CD4-positive, alpha-beta T cell (primary cell): ENCODE data around the gene RDH12. TPM values are rescaled to one million over a fixed set of nuclear protein-coding genes. Genes with fewer than 3 reads are reported as not detected.

Experiments used
- ATAC-seq: fragments of 200-7000 bp; cut with Tn5 transposase; one replicate; pipeline ENCODE4 v1.10.0; 2022; ENCODE audit warnings: mild to moderate bottlenecking; ENCODE audit not compliant: poor library complexity
- CTCF ChIA-PET: fragments of 350-600 bp; sonication (Branson Sonifier 250); formaldehyde crosslinking; loops from one replicate; lab custom pipeline; 2021; ENCODE audit warnings: antibody characterized with exemption, inconsistent platforms; lab: Charles Lee
- POLR2A ChIA-PET: fragments of 350-600 bp; sonication (Branson Sonifier 250); formaldehyde crosslinking; loops from one replicate; lab custom pipeline; 2021; ENCODE audit warnings: antibody characterized with exemption, inconsistent platforms; lab: Charles Lee
- DNase-seq, 14 experiments: peaks; one replicate each; pipeline ENCODE4 v3.0.0-alpha.2; 2013 to 2020; ENCODE audit warnings: mixed read lengths in 2 of 14
- H3K27ac ChIP-seq, 2 donors: one replicate each; pipeline versions ENCODE4 v1.5.1 to v1.7.0; 2013; ENCODE audit warnings: low read length in 2 of 2, low read depth in 1 of 2, mild to moderate bottlenecking in 1 of 2
- H3K27me3 ChIP-seq, 2 experiments: 1 replicate in 1 of 2; 2 replicates in 1 of 2; pipeline versions ENCODE4 v1.6.1 to v1.7.0; 2013; ENCODE audit warnings: low read length in 2 of 2, control low read depth in 1 of 2, mild to moderate bottlenecking in 1 of 2, moderate library complexity in 1 of 2; ENCODE audit not compliant: insufficient read depth in 2 of 2, control insufficient read depth in 1 of 2
- H3K36me3 ChIP-seq: one replicate; pipeline ENCODE4 v1.6.1; 2013; ENCODE audit warnings: low read length, control low read depth; ENCODE audit not compliant: insufficient read depth
- H3K4me1 ChIP-seq: one replicate; pipeline ENCODE4 v1.6.1; 2013; ENCODE audit warnings: low read length, control low read depth; ENCODE audit not compliant: insufficient read depth
- H3K4me3 ChIP-seq: one replicate; pipeline ENCODE4 v1.5.1; 2013; ENCODE audit warnings: mild to moderate bottlenecking, low read length, moderate library complexity
- H3K9me3 ChIP-seq, 2 experiments: 1 replicate in 1 of 2; 2 replicates in 1 of 2; pipeline versions ENCODE4 v1.6.1 to v1.7.0; 2013; ENCODE audit warnings: low read length in 2 of 2, mild to moderate bottlenecking in 2 of 2, control low read depth in 1 of 2, moderate library complexity in 1 of 2; ENCODE audit not compliant: control insufficient read depth in 1 of 2, insufficient read depth in 1 of 2
- H3K27ac Mint-ChIP-seq: one replicate; pipeline ENCODE4 v1.8.0; 2020; ENCODE audit warnings: mixed read lengths
- H3K27me3 Mint-ChIP-seq: one replicate; pipeline ENCODE4 v1.8.0; 2021; ENCODE audit warnings: mixed read lengths
- H3K36me3 Mint-ChIP-seq: one replicate; pipeline ENCODE4 v1.8.0; 2021; ENCODE audit warnings: low read depth, mixed read lengths
- H3K4me1 Mint-ChIP-seq: one replicate; pipeline ENCODE4 v1.8.0; 2021; ENCODE audit warnings: low read depth, mixed read lengths
- H3K4me3 Mint-ChIP-seq: one replicate; pipeline ENCODE4 v1.8.0; 2020; ENCODE audit warnings: mild to moderate bottlenecking, mixed read lengths
- H3K9me3 Mint-ChIP-seq: one replicate; pipeline ENCODE4 v1.8.0; 2020; ENCODE audit warnings: mixed read lengths
- intact Hi-C, 2 experiments: fragments of 100-400 bp; cut with DNase I in 1 of 2; cut with micrococcal nuclease in 1 of 2; formaldehyde crosslinking; loops; one replicate each; pipeline versions ENCODE4 v1.15.1 to v1.9.0; 2023 to 2025; cut with DNase I, micrococcal nuclease
- total RNA-seq, 174 experiments: library from RNA in 2 of 174; stranded (reverse) in 2 of 174; gene quantifications; one replicate each; pipeline ENCODE4 v1.2.3 and lab custom pipeline; 2021 to 2026
- TF ChIP-seq, protein P1 (sequence below): fragments of 200-600 bp; IDR thresholded peaks from one replicate; pipeline ENCODE4 v1.8.0; 2022; ENCODE audit warnings: antibody characterized with exemption, mild to moderate bottlenecking

RDH12 gene
- total RNA-seq, 2 experiments from 2014 or later = not detected

DNA sequence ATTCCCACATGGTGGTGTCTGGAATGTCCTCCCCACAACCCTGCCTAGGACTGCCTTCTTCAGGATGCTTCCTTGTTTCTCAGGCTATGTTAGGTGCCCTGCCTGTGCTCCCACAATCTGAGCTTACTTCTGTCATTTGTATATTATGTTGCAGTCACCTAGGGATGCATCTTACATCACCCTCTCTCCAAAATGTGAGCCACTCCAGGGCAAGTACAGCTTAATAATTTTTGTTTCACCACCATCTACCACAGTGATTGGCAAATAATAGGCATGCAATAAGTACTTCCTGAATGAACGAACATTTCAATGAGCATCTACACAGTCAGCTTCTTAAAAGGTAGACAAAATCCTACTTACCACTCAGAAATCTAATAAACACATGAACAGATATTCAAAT is 77.1 kb downstream of the RDH12 start:
- Histone ChIP-seq H3K9me3 (no peaks in the 10 kb centered on the region), H3K36me3 (peaks cover 92% of the 10 kb centered on the region), H3K4me1 (no peaks in the 10 kb centered on the region), H3K27me3 (no peaks in the 10 kb centered on the region), H3K4me3 (no peak overlapping the region), H3K27ac (no peak overlapping the region)
- TF ChIP-seq, protein P1, sequence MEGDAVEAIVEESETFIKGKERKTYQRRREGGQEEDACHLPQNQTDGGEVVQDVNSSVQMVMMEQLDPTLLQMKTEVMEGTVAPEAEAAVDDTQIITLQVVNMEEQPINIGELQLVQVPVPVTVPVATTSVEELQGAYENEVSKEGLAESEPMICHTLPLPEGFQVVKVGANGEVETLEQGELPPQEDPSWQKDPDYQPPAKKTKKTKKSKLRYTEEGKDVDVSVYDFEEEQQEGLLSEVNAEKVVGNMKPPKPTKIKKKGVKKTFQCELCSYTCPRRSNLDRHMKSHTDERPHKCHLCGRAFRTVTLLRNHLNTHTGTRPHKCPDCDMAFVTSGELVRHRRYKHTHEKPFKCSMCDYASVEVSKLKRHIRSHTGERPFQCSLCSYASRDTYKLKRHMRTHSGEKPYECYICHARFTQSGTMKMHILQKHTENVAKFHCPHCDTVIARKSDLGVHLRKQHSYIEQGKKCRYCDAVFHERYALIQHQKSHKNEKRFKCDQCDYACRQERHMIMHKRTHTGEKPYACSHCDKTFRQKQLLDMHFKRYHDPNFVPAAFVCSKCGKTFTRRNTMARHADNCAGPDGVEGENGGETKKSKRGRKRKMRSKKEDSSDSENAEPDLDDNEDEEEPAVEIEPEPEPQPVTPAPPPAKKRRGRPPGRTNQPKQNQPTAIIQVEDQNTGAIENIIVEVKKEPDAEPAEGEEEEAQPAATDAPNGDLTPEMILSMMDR = no peak
- H3K27me3 Mint-ChIP-seq = no peaks in the 10 kb centered on the region
- ATAC-seq (no peak), DNase-seq (no peak)
- no peak overlapping the region for H3K4me3 Mint-ChIP-seq
- no peak overlapping the region for H3K27ac Mint-ChIP-seq
- H3K9me3 Mint-ChIP-seq = no peaks in the 10 kb centered on the region
- POLR2A ChIA-PET = interaction anchor here (0.6 kb wide), 1 partner anchor 389 kb away, joined by 3 read pairs; no protein-coding TSS in a partner anchor
- CTCF ChIA-PET = interaction anchor here (0.6 kb wide), 1 partner anchor 36 kb away, joined by 3 read pairs; no protein-coding TSS in a partner anchor
- peaks cover 100% of the 10 kb centered on the region for H3K36me3 Mint-ChIP-seq
- no peaks in the 10 kb centered on the region for H3K4me1 Mint-ChIP-seq
- intact Hi-C loops = no loop called here

DNA sequence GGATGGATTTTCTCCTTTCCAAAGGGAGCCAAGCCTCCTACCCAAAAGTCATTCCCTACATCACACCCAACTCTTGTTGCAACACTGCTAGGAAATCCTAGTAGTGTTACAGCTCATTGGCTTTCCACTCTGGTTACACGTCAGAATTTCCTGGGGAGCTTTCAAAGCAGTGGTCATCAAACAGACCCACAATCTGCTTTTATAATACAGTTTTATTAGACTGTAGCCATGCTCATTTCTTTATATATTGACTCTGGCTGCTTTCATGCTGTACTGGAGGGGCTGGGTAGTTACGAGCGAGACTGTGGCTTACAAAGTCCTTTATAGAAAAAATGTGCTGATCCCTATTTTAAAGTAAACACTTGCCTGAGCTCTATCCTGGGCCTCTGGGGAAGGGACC is 80.4 kb downstream of the RDH12 start:
- H3K27ac ChIP-seq = no peak overlapping the region
- no peak for ATAC-seq
- ChIA-PET POLR2A (no interaction called here), CTCF (no interaction called here)
- peaks cover 100% of the 10 kb centered on the region for H3K36me3 Mint-ChIP-seq
- peaks cover 89% of the 10 kb centered on the region for H3K36me3 ChIP-seq
- H3K27ac Mint-ChIP-seq = no peak overlapping the region
- H3K4me3 Mint-ChIP-seq = no peak overlapping the region
- H3K27me3 Mint-ChIP-seq = no peaks in the 10 kb centered on the region
- no peak overlapping the region for H3K4me3 ChIP-seq
- no peaks in the 10 kb centered on the region for H3K9me3 ChIP-seq
- DNase-seq = no peak
- no peaks in the 10 kb centered on the region for H3K27me3 ChIP-seq
- no peaks in the 10 kb centered on the region for H3K9me3 Mint-ChIP-seq
- H3K4me1 Mint-ChIP-seq = no peaks in the 10 kb centered on the region
- TF ChIP-seq, protein P1 = no peak
- no peaks in the 10 kb centered on the region for H3K4me1 ChIP-seq
- intact Hi-C loops = no loop called here

Other genes starting within 250 kb of the RDH12 start
- 1 to 10 TPM; 7.1 to 9.1 TPM for gene TMEM229B, start 213.2 kb upstream of the RDH12 start, total RNA-seq
- under 1 TPM; 0.16 to 0.53 TPM for gene PLEKHH1, start 168.6 kb upstream of the RDH12 start, total RNA-seq
- gene PIGH, start 101.6 kb upstream of the RDH12 start, total RNA-seq = 10 to 100 TPM; 66.0 to 69.7 TPM
- gene ARG2, start 82.0 kb upstream of the RDH12 start, total RNA-seq = 1 to 10 TPM; 3.7 to 3.9 TPM
- gene VTI1B, start 27.3 kb upstream of the RDH12 start, total RNA-seq = 10 to 100 TPM; 24.4 to 27.0 TPM
- 10 to 100 TPM; 13.6 to 14.2 TPM for gene RDH11, start 6.1 kb upstream of the RDH12 start, total RNA-seq
- gene ZFYVE26, start 114.7 kb downstream of the RDH12 start, total RNA-seq = 10 to 100 TPM; 20.5 to 23.2 TPM
- 10 to 100 TPM; 18.4 to 20.0 TPM for gene RAD51B, start 117.9 kb downstream of the RDH12 start, total RNA-seq